Limb (tissue), 2 donors: ENCODE results near the gene SBNO2.
"Not testable (repeated sequence)": the region's sequence is repeated elsewhere in the genome, so short reads cannot be mapped to it uniquely, and the experiment has no call there.

ENCODE experiments used
- DNase-seq, 2 donors: peaks; one replicate each; pipeline ENCODE4 v3.0.0-alpha.2; 2016; ENCODE audit errors: extremely low spot score in 2 of 2

The SBNO2 gene

GRCh38 chr19:1173845-1174809 lies at the start of gene SBNO2:
Gene SBNO2 (minus strand): TSS chr19:1174268. CDS start chr19:1154276, 19,992 bp downstream.
- DNase-seq: peak; percentile 62 to 94

- no peak for DNase-seq
Measured at GRCh38 chr19:1223018-1223855, 49.2 kb upstream of the SBNO2 start.

- no peak for DNase-seq
Measured at GRCh38 chr19:1222394-1222793, 48.3 kb upstream of the SBNO2 start.

GRCh38 chr19:1221904-1222255 lies 47.8 kb upstream of the SBNO2 start:
- DNase-seq: no peak

GRCh38 chr19:1220976-1221903 lies 47.2 kb upstream of the SBNO2 start:
- DNase-seq: peak in 1 of 2 donors; percentile 73

- no peak for DNase-seq
Measured at GRCh38 chr19:1220477-1220930, 46.4 kb upstream of the SBNO2 start.

GRCh38 chr19:1219786-1220476 lies 45.9 kb upstream of the SBNO2 start:
- no peak for DNase-seq

GRCh38 chr19:1218751-1219567 lies 44.9 kb upstream of the SBNO2 start:
- DNase-seq: no peak

GRCh38 chr19:1217366-1217765 lies 43.3 kb upstream of the SBNO2 start:
- peak in 1 of 2 donors; percentile 27 for DNase-seq

GRCh38 chr19:1216756-1217155 lies 42.7 kb upstream of the SBNO2 start:
- no peak for DNase-seq

- DNase-seq: no peak
Measured at GRCh38 chr19:1214862-1215731, 41.0 kb upstream of the SBNO2 start.

GRCh38 chr19:1214299-1214861 lies 40.3 kb upstream of the SBNO2 start:
- no peak for DNase-seq

- DNase-seq: peak in 1 of 2 donors; percentile 13
Measured at GRCh38 chr19:1213391-1214286, 39.6 kb upstream of the SBNO2 start.

- DNase-seq: no peak
Measured at GRCh38 chr19:1211494-1212234, 37.6 kb upstream of the SBNO2 start.

GRCh38 chr19:1210227-1210538 lies 36.1 kb upstream of the SBNO2 start:
- no peak for DNase-seq

GRCh38 chr19:1208830-1209229 lies 34.8 kb upstream of the SBNO2 start:
- not testable (repeated sequence) for DNase-seq
